Adrenal gland (tissue), 5 donors: Measurements from ENCODE around the gene FAM241A.
"Not testable (repeated sequence)": the region's sequence is repeated elsewhere in the genome, so short reads cannot be mapped to it uniquely, and the experiment has no call there.

Source experiments
- CTCF ChIP-seq, 6 experiments: fragments of 450-650 bp in 4 of 6; fragments of 200-600 bp in 2 of 6; sonication (generic) in 1 of 6; IDR thresholded peaks; 1 replicate in 5 of 6; 2 replicates in 1 of 6; pipeline versions ENCODE4 v1.5.1 to v1.8.0; 2016 to 2021; ENCODE audit warnings: antibody characterized with exemption in 6 of 6, mild to moderate bottlenecking in 2 of 6, moderate library complexity in 1 of 6
- POLR2A ChIP-seq, 2 donors: fragments of 450-650 bp; IDR thresholded peaks; one replicate each; pipeline ENCODE4 v1.6.1; 2017; ENCODE audit warnings: antibody characterized with exemption in 2 of 2, mild to moderate bottlenecking in 2 of 2, moderate library complexity in 1 of 2
- donor health status: DM: no; HTN: no; CAD: no.

DNA sequence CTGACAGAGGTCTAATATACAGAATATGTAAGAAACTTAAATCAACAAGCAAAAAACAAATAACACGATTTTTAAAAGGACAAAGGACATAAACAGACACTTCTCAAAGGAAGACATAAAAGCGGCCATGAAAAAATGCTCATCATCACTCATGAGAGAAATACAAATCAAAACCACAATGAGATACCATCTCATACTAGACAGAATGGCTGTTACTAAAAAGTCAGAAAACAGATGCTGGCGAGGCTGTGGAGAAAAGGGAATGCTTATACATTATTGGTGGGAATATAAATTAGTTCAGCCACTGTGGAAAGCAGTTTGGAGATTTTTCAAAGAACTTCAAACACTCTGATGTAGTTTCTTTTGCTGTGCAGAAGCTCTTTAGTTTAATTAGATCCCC is 33.5 kb downstream of the FAM241A start:
- not testable (repeated sequence) for TF ChIP-seq CTCF, POLR2A (IDR thresholded peaks at IDR 0.05)
